HUDEP-2 (cell line): ENCODE data around the gene DUSP22.
"Not testable (repeated sequence)": the region's sequence is repeated elsewhere in the genome, so short reads cannot be mapped to it uniquely, and the experiment has no call there.

Experiments used
- DNase-seq, 76 experiments: peaks; one replicate each; lab custom pipeline; 2025; ENCODE audit not compliant: unreplicated experiment in 76 of 76; lab: John Stamatoyannopoulos, UW

DUSP22 gene

DNA sequence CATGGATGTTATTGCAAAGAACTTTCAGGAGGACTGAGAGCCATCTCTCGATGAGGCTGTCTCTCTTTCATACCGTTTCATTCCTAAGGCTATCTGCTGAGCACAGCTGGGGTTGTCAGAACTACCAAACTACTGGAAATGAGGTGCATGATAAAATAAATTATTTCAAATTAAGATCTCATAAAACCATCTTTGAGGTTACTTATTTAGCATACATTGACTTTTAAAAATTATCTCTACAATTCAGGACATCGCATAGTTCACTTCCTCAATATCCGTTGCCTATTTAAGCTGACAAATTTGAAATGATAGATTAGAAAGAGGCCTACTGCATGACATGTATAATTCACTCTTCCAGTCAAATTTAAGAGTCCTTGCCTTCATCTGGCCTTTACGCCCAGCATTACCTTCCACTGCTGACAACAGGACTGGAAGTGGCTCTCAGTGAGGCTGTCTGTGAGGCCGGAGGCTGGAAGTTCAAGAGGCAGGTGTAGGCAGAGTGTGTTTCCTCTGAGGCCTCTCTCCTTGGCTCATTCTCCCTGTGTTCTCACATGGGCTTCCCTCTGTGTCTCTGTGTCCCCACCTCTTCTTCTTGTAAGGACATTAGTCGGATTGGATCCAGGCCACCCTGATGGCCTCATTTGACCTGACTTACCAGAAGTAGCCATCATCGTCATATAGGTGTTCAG lies 12.8 kb upstream of the DUSP22 start:
- DNase-seq: no peak

DNA sequence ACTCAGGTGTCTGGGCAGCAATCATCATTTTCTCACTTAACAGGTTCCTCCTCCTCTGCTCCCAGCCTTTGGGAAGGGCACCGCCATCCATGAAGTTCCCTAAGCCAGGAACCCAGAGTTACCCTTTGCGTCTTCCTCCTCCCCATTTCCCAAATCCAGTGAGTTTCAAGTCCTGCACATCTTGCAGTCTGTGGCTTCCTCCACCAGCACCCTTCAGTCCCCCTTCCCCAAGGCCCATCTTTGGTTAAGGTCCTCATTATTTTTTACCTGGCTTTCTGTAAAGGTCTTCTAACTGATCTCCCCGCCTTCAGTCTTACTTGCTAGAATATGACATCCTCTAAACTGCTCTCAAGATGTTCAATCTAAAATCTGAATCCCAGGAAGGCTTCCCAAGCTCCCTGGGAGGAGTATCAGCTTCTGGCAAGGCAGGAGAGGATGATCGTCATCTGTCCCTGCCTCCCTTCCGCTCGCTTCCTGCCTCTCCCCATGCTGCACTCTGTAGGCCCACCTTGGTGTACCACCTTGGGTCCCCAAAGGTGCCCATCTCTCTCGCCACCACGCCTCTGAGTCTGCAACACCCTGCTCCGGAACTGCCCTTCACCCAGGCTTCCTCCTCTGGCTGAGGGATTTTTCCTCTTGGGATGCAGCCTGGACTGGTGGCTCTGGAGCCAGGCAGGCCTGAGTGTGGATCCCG lies 11.4 kb upstream of the DUSP22 start:
- DNase-seq: no peak

DNA sequence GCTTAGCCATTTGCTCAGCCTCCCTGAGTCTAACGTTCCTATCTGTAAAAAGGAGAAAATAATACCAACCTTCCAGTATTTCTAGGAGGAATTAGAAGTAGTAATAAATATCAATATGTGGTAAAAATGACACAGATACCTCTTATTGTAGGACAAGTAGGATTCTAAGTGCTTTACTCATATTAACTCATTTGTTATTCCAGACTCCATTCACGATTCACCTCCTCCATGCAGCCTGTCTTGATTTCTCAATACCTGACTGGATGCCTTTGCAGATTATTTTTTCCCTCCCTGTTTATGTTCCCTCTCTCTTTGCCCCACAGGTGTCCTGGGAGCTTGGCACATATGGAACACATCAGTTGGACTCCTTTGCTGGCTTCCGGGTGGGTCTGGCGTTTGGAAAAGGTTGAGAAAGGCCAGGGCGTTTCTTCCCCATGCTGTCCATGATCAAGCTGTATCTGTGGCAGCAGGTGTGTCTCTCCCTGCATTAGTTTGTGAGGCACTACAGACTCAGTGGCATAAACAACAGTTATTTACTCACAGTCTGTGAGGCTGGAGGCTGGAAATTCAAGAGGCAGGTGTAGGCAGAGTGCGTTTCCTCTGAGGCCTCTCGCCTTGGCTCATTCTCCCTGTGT lies 10.7 kb upstream of the DUSP22 start:
- no peak for DNase-seq

DNA sequence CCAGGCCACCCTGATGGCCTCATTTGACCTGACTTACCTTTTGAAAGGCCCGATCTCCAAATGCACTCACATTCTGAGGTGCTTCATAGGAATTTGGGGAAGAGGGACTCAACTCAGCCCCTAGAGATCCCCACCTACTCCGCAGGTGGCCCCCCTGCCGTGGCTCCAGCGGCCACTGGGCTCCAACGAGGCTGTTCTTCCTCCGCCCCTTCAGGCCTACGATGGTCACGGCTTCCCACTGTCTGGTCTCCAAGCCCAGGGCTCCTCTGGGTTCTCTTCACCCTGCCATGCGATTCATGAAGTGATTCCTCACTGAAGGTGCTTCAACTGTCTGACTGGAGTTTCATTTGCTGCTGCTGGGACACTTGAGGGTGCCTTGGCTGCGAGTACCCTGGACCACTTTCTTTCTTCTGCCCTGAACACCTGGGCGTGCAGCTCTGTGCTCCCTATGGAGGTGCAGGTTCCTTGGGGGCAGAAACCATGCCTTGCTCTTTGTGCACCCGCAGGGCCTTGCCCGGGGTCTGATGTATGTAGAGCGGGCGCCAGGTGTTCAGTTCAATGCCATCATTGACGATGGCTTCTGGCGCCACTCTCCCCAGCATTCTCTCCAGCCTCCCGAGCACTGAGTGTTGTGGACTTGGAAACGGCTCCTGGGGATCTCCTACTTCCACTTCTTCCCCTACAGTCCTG lies 10.0 kb upstream of the DUSP22 start:
- no peak for DNase-seq

DNA sequence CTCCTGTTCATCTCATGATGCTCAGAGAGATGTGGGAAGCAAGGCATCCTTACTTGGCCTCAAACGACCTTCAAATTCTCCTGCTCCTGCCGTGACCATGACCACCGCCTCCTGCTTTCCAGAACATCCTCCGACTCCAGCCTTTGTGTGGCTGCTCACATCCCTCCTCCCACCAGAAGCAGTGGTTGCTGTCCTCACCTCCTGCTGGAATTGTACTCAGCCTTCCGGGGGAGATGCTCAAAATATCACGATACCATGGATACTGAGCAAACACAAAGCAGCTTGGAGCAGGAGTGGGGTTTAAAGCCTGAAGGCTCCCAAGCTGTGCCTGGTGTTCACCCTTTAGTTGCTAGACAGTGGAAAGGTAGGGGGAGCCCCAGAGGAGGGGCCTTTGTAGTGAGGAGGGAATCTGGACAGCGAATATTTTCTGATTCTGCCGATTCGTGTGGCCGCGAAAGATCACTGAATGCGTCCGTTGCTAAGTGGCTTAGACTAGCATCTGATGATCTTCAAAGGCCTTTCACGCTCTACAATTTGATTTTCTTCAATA lies 9.3 kb upstream of the DUSP22 start:
- DNase-seq: no peak

DNA sequence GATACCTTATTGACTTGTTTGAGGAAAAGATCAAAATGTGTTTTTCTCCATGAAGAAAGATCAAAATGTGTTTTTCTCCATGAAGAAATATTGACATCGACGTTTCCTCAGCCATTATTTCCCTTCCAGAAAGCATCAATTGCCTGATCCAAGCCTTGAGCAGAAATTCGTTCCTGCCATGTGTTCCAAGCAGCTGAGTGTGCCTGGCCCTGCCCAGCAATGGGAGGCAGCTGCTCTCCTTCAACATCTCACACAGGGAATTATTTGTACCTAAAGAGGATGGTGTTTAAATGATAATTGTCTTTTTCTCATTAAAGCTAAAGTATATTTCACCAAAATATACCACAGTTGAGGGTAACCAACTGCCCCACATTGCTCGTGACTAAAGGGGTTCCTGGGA lies 7.8 kb upstream of the DUSP22 start:
- no peak for DNase-seq

DNA sequence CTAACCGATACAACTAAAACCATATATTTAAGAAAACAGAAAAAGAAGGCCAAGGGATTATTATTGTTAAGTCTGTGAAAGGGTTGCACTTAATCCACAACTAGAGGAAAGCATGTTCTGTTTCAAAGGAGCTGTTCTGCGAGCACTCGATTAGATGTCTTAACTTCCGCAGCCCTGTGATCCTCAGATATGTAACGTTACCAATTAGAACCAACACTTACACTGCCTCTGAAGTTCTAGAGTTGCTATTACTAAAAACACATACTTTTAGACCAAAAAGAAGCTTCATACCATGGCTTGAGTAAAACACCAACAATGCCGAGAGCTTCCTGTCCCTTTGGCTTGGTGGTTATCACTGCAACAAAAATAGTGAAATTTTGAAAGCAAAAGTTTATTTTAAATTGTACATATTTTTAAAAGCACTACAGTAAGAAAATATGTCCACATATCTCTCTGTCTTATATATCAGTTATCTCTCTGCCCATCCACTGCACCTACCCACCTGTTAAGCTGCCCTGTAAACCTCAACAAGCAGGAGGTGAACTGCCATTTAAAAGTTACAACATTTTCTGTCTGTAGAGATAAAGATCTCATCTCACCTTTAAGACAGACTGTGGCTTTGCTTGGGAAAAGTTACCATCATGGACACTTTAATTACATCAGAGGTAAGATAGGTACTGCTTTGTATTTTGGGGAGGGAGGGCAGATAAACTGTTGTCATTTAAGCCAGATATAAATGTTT lies 7.1 kb upstream of the DUSP22 start:
- DNase-seq: no peak

DNA sequence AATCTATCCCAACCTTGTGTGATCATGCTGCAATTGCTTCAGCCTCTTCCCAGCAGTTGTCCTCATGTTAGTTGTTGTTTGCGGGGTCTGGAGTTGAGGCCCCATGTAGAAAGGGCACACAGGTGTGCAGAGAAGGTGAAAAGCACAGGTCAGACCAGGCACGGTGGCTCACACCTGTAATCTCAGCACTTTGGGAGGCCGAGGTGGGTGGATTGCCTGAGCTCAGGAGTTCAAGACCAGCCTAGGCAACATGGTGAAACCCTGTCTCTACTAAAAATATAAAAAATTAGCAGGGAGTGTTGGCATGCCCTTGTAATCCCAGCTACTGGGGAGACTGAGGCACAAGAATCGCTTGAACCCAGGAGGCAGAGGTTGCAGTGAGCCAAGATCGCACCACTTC lies 6.4 kb upstream of the DUSP22 start:
- DNase-seq: not testable (repeated sequence)

DNA sequence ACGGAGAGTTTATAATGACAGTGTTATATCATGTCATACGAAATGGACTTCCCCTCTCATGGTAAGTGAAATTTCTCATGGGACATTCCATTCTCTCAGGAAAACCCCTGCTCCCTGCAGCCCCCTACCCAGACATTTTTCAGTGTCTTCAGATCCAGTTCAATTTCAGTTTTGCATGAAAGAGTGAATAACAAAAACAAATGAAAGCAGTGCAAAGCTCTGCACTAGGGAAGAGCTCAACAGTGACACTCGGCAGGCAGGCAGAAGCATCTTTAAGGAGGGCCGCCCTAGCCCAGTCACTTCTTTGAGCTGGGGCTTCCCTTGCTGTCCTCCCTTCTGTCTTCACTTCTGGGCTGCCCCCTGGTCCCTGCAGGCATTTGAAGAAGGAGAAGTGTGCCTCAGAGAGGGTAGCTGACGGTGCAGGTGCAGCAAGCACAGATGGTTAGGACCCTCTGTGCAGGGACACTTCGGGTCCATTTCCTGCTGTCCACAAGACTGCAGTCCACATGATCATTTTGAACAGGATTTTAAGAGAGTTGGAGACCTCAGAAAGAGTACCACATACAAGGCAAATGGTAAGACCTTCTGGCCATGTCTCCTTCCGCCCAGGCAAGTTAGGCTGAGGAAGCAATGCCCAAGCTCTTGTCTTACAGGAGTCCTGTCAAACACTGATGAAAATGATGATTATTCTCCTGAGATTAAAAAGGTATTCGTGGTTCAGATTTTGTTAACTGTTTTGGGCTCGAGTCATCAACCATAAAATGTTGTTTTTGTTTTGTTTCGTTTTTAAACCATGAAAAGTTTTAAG lies 5.4 kb upstream of the DUSP22 start:
- no peak for DNase-seq

DNA sequence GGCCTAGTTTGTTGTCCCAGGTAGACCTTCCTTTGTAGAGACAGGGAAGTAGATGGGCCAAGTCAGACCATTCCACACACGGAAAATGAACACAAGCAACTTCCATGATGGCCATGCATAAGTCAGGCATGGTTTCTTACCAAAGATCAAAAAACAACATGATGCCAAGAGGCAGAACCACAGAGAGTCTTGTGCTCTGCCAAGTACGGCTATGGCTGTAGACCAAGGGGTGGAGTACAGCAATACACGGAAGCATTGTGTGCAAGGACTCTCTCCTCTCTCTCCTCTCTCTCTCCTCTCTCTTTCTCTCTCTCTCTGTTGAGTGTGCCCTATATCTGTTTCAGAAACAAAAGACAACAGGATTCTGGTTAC lies 4.8 kb upstream of the DUSP22 start:
- DNase-seq: no peak

DNA sequence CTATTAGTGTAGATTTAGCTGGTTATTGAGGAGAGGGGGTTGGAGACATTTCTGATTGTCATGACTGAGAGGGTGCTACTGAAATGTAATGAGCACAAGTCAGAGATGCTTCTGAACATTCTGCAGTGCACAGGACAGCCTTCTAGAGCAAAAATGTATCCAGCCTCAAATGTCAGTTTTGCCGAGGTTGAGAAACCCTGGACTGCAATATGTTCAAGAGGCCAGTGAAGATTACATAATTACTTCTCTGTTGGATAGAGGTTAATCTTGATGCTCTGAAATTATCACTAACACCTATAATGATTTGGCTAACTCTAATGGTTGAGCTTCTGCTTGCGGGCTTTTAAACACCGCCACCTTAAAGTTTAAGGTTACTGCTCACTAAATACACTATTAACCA lies 3.4 kb upstream of the DUSP22 start:
- DNase-seq: no peak

DNA sequence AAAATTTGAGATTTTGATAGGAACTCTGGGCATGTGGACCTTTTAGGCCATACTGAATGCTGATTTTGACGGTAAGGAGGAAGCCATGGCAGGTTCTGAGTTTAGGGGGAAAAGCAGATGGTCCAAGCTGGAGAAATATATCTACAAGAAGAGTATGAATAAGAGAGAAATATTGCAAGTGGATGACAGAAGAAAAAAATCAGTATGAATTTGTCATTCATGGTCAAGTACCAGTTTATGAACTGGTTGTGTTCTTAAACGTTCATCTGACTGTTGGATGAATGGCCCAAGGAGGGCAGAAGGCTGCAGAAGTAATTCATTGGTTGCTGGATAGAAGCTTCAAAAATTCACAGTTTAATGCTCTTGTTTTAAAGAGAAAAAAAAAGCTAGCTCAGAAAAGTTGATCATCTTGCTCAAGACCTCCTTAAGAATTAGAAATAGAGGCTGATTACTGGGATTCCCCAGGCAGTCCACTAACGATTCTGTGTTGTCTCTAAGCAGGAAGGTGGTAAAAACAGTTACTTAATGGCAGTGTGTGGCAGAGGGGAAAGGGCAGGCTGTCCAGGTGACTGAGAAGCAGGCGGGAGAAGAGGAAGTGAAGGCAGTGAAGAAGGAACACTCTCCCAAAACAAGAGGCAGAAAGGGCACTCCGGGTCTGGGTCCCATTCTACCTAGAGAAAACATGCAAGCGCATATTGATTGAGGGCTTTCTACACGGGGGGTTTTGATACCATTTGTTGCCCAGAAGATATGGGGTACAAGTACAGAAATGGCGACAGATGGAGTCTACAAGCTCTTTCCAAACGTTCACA lies 2.0 kb upstream of the DUSP22 start:
- DNase-seq: no peak

DNA sequence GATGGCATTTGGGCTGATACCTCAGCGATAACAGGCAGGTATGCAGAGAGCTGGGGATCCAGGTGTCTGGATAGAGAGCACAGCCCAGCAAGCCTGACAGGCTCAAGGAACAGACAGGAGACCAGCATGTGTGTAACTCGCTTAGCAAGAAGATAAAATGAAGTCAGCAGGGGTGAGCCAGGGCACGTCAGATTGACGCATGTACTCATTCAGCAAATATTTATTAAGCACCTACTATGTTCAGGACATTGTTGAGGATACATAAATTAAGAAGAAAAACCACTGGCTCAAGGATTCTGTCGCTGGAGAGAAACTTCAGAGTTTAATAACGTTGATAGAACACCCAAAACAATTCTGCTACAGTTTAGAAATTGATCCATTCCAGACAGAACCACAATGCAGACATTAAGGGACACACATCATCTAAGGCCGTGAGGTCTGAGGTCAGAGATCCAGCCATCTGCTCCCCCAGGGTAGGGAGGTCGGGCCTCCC lies 1.0 kb upstream of the DUSP22 start:
- no peak for DNase-seq

DNA sequence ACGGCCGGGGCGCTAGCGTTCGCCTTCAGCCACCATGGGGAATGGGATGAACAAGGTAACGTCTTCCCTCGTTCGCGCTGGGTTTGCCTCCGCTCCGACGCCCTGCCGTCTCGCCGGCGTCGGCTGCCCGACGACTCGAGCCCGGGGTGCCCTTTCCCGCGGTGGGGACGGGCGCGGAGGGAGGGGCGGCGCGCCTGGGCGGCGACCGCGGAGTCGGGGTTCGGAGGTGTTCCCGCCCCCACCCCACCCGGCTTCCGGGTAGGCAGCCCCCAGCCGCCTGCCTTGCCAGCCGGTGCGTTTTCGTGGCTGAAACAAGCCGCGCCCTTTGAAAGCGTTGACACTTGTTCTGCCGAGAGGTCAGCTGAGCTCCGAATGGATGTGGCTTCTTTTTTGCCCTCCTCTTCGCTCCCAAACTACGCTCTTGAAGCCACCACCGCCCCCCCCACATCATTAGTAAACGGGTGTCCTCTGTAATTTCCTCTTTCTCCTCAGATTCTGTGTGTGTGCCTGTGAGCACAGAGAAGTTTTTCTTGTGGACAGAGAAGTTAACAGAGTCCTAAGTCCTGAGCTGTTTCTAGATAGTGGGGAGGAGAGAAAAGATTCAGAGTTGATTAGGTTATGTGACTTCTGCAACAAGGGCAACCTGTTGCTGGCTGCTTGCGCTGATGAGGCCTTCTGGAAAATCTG lies 362 bp downstream of the DUSP22 start:
- DNase-seq: no peak

DNA sequence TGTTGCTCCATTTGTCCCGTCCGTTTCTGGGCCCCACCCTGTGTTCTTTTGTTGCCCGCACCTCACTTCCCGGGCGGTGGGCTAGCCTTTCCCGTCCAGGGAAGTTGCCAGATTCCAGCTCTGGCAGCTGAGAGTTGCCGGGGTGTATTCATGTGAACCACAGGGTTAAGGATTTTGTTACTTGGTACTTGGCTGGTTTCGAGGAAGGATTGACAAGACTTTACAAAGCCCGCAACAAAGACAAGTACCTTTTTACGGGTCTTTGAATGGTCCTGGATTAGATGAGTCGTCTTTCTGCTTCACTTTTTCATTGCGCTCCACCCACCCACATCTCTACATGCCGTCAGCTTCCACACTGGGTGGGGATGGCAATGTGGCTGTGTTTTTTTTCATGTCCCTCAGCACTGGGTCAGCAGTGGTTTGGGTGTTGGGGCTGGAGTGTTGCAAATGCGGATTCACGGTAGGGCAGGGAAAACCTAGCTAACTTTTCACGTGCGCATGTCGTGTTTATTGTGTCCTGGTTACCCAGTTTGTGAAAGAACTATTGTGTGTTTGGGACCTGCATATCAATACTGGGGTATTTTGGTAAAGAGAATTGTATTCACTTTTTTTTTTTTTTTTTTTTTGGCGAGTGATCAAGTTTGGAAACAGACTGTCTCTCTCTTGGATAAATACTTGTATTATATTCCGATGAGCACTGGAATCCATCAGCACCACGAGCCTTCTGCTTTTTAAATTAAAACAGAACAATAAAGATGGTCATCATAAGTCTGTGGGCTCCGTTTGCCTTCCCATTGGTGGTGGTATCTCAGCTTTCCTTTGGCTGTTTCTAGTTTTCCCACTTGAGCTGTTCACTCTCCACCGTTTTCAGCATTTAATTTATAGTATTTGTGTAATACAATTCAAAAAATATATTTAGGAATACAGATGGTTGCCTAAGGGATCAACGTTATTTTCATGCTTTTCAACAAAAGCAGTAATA lies 1.2 kb downstream of the DUSP22 start:
- no peak for DNase-seq

DNA sequence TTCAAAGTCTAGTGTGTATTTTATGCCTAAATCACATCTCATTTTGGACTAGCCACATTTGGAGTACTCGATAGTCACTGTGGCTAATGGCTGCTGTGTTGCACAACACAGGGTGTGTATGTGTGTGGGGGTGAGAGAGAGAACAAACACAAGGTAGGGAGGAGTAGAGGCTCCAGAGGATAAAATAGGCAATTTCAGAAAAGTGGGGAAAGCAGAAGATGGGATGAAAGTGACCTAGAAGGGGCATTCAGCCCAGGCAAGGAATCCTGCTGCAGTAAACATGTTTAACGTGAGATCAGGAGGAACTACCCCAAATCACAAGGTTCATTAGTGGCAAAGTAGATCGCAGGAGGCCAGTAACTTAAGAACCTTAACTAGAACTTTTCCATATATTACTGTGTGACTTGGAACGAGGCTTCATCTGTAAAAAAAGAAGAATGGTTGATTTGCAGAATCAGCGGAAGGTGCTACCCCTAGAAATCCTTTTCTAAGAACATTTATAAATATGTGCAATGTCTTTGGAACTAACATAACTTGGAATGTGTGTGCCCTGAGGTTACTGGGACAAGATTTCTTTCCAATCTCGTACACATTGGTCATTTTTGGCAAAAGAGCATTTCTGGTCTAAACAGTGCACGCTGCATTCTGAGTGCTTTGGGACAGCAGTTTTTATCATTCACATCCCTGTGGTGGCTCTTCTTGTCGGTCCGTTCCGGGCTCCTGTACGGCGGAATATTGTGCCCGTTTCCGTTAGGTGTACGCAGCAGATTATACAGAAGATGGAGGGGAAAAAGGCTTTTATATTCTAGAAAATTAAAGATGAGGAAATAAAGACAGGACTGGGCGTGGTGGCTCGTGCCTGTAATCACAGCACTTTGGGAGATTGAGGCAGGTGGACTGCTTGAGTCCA lies 2.6 kb downstream of the DUSP22 start:
- DNase-seq: no peak
